GM18868 (cell line): ENCODE data around the gene SAMD5.
"Not testable (repeated sequence)": the region's sequence is repeated elsewhere in the genome, so short reads cannot be mapped to it uniquely, and the experiment has no call there.

Experiments
- ATAC-seq: cut with Tn5 transposase; IDR thresholded peaks from one replicate; pipeline ENCODE4 v1.9.1; 2021; ENCODE audit warnings: mild to moderate bottlenecking, moderate library complexity; ENCODE audit not compliant: unreplicated experiment

The SAMD5 gene

GRCh38 chr6:147527197-147527596 lies 18.7 kb downstream of the SAMD5 start:
- no peak for ATAC-seq

DNA sequence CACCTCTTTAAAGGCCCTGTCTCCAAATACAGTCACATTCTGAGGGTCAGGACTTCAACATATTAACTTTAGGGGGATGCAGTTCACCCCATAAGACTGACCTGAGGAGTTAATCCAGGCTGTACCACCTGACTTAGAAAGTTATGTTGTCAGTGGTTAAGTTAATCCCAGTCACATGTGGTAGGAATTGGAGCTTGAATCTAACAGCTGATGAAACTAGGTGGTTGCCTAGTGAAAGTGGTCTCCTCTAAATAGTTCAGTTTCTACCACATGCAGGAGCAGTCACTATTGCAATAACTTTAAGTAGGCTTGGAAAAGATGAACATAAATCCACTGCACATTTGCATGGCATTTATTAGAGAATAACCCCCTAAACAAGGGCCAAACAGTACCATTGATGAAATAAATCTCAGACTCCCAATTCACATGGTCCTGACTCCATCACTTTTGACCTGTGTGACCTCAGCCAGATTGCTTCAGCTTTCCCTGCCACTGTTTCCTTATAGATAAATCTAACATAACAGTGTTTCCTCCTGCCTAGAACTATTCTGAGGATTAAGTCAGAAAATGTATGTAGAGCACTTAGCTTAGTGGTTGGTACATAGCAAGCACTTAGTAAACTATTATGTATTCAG lies 20.1 kb downstream of the SAMD5 start:
- no peak for ATAC-seq

DNA sequence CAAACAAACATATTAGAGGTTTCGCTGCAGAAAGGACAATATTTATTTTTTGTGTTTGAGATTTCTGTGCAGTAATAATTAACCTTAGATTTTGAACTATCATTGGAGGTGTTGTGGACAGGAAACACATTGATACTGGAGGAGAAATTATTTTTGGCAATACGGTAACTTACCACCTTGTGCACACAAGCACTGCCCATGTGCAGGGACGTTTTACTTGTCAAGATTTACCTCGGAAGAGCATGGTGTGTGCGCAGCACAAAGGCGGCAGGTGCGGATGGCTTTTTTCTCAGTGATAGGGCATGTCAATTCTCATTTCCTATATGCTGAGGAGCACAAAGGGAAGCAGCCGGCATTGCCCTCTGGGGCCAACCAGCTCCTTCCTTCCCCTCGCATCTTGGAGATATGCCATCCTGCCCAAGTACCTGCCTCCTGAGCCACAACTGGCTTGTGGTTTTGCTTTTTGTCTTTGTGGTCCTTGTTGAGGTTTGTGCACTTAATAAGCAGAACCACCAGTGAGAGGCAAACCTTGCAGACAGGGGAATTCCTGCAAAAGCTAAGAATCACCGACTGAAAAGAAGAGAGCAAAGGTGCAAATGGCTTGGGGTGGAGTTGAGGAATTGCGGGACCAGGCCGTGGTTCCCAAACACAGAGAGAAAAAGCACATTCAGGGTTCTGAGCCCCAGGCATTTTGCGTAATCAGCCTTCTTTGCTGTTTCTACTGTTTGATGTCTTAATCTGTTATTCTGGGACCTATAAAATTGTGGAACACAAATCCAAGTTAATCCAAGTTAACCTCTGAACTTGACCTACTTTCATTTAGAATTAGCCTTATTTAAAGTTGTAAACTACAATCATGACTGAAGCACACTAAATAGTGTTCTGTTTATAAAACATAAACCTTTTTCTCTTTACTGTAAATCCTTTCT lies 21.9 kb downstream of the SAMD5 start:
- peak; percentile 74 for ATAC-seq

GRCh38 chr6:147531321-147531720 lies 22.8 kb downstream of the SAMD5 start:
- ATAC-seq, result no peak

DNA sequence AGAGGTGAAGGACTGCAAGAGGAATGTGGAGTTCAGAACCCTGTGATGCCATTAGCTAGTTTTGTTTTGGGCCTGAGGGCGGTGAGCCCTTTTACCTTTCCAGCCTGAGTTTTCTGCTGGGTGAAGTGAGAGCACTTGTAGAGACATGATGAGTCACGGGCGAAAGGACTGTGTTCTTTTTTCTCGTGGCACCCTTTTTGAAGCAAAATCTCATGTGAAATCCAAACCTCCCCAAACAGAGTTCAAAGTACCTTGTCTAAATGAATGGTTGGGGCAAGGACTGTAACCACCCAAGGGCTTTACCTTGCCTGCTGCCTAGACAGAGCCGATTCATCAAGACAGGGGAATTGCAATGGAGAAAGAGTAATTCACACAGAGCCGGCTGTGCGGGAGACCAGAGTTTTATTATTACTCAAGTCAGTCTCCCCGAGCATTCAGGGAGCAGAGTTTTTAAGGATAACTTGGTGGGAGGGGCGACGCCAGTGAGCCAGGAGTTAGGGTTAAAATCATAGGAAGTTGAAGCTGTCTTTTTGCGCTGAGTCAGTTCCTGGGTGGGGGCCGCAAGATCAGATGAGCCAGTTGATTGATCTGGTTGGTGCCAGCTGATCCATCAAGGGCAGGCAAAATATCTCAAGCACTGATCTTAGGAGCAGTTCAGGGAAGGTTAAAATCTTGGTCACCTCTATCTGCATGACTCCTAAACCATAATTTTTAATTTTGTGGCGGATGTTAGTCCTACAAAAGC lies 25.8 kb downstream of the SAMD5 start:
- no peak for ATAC-seq

GRCh38 chr6:147538821-147539220 lies 30.3 kb downstream of the SAMD5 start:
- ATAC-seq, result no peak

GRCh38 chr6:147540075-147540474 lies 31.6 kb downstream of the SAMD5 start:
- no peak for ATAC-seq

GRCh38 chr6:147542436-147542835 lies 33.9 kb downstream of the SAMD5 start:
- ATAC-seq, result not testable (repeated sequence)

DNA sequence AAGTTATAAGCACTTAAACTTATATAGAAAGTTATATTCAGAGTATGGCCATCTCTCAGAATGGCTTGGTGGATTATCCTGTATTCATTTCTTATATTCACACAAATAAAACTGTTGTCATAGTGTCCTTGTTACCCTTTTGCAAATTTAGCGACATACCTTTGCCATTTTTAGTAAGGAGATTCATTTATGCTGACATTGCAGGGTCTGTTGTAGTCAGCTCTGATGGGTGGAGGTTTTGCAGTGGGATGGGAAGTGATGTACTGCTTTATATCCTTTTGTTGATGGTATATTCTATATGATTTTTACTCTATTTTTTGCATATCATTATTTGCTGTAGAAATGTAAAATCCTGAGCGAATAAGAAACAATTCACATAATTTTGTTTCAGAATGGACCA lies 35.9 kb downstream of the SAMD5 start:
- no peak for ATAC-seq

DNA sequence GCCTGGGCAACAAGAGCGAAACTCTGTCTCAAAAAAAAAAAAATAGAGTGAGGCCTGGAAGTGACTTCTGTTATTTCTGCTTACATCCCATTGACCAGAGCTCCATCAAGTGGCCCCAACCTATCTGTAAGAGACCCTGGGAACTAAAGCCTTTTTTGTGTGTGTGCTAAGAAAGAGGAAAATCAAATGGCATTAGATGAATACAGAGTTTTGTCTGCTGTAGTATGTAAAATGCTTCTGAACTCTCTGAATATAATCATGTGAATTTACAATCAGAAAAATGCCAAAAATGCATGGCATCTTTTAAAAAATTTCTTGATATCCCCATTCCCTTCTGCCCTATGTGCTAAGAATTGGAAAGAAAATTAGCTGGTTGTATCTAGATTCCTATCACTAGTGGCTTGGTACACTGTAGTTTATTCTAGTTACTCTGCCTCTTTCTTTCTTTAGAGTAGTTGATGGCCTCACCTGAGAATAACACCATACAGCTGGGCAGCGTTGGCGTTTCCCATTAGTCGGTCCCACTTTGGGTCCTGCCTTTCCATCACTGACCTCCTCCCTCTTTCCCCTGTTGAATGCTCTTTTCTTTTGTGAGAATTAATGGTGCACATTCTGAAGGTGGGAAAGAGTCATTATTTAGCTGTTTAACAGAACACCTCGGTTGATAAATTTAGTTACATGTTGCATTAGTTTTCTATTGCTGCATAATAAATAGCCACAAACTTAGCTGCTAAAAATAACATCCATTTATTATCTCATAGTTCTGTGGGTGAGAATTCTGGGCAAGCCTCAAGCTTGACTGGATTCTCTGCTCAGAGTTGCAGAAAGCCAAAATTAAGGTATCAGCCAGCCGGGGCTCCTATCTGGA lies 38.2 kb downstream of the SAMD5 start:
- no peak for ATAC-seq

DNA sequence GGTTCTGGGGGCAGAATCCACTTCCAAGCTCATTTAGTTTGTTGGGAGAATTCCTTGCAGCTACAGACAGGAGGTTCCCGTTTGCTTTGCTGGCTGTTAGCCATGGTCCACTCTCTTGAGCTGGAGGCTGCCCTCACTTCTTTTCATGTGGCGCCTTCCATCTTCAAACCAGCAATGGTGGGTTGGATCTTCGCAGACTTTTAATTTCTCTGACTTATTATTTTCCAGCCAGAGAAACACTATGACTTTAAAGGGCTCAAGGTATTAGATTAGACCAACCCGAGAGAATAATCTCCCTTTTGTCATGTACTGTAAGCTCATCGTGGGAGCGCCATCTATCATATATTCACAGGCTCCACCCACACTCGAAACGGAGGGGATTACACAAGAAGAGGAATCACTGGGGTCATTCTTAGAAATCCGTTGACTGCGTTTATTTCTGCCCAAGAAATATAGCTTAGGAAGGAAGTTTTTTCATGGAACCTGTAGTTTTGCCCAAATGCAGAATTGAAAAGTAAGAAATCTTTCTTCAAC lies 38.9 kb downstream of the SAMD5 start:
- ATAC-seq, result no peak

- ATAC-seq, result no peak
Measured at GRCh38 chr6:147548921-147549475, 40.5 kb downstream of the SAMD5 start.

GRCh38 chr6:147549531-147549930 lies 41.0 kb downstream of the SAMD5 start:
- ATAC-seq, result no peak

DNA sequence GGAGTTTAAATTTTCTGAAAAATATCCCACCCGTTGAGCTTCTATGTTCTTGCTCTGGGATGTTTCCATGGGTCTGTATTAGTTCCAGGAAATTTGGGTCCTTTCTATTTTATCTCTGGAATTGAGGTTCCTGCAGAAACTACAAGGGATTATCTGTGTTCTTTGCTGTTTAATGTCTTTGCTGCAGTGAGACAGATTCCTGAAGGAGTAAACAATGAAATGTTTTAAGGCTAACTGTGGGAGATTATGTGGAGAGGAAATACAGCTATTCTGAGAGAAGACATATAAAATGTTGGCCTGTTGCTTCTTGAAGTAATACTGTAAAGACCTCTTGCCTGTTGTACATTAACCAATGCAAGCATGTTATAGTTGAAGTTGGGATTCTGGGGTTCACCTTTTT lies 43.5 kb downstream of the SAMD5 start:
- ATAC-seq, result no peak

- ATAC-seq, result no peak
Measured at GRCh38 chr6:147553099-147553498, 44.6 kb downstream of the SAMD5 start.

- ATAC-seq, result no peak
Measured at GRCh38 chr6:147554281-147554680, 45.8 kb downstream of the SAMD5 start.

DNA sequence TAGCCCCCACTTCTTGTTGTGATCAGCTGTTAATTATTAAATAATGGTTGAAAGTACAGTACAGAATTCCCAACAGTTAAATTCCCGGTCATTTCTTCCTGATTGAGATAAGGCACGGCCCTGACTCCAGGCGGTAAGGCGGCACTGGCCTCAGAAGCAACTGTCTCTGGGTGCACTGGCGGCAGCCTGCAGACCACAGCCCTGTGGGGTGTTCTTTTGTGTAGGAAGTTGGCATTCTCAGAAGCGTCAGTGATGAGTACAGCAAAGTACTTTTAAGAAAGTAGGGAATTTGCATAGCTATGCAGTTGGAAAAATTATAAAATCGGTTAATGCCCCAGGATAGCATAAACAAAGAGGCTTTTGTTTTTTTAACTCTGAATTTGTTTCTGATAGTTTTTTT lies 50.5 kb downstream of the SAMD5 start:
- no peak for ATAC-seq

DNA sequence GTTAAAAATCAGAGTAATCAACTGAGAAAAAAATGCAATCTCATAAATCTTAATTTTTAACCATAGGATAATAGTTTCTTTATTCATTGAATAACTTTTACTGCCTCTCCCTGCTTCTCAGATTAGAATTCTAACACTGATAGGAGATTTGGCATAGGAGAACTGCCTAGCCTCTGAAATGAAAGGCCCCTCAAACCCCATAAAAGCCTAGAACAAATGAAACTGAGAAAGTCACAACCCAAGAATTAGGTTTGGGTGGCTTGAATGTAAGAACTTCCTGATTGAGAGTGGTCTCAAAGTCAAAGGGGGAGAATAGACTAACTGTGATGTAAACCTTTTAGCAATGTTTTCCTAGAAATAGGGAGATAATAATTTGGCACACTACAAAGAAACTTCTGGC lies 52.2 kb downstream of the SAMD5 start:
- ATAC-seq, result no peak

DNA sequence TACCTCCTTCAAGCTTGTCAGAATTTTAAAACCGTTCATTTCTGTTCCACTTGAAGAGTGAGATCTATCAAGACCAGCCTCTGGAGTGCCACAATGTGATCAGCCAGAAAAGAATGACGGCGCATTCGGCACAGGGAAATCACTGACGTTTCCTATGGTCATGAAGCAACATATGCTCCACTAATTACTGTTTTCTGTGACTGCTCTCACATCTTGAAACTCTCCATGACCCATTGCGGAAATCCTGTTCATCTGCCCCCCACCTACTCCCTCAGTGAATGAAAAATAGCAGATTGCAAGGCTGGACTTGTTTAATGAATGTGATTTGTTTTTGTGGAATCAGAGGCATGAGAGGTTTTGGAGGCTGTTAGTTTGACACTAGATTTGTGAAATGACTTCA lies 53.2 kb downstream of the SAMD5 start:
- no peak for ATAC-seq

GRCh38 chr6:147563472-147563871 lies 55.0 kb downstream of the SAMD5 start:
- no peak for ATAC-seq
